HL-60 (cell line): ENCODE measurements around the gene TTK.

ENCODE experiments used
- DNase-seq, 2 experiments: peaks; one replicate each; pipeline ENCODE4 v3.0.0-alpha.2; 2010 to 2020; ENCODE audit warnings: low read depth in 1 of 2, low spot score in 1 of 2
- H3K27ac ChIP-seq: fragments of 250-450 bp; sonication (Bioruptor Pico); replicated peaks from 2 replicates; pipeline ENCODE4 v1.5.1; 2020; ENCODE audit warnings: mild to moderate bottlenecking, moderate library complexity
- H3K27me3 ChIP-seq: fragments of 250-450 bp; sonication (Bioruptor Pico); 2 replicates; pipeline ENCODE4 v1.5.1; 2021; ENCODE audit warnings: mild to moderate bottlenecking, moderate library complexity; ENCODE audit not compliant: insufficient read depth, poor library complexity, severe bottlenecking
- H3K4me3 ChIP-seq: replicated peaks from 2 replicates; pipeline ENCODE4 v1.5.1; 2011; ENCODE audit warnings: mild to moderate bottlenecking, control low read depth, low read length; ENCODE audit not compliant: insufficient read depth
- CTCF ChIP-seq: IDR thresholded peaks from one replicate; pipeline ENCODE4 v1.5.1; 2011; ENCODE audit warnings: low read length, control low read depth, inconsistent platforms; ENCODE audit not compliant: insufficient read depth
- GABPA ChIP-seq: IDR thresholded peaks from 2 replicates; pipeline ENCODE4 v1.6.1; 2012; ENCODE audit warnings: low read depth
- POLR2AphosphoS5 ChIP-seq: IDR thresholded peaks from 2 replicates; pipeline ENCODE4 v1.6.1; 2012; ENCODE audit warnings: low read depth
- REST ChIP-seq: IDR thresholded peaks from 2 replicates; pipeline ENCODE4 v1.6.1; 2012; ENCODE audit warnings: low read depth; ENCODE audit not compliant: insufficient replicate concordance
- SPI1 ChIP-seq: IDR thresholded peaks from 2 replicates; pipeline ENCODE4 v1.6.1; 2012; ENCODE audit warnings: low read depth, mild to moderate bottlenecking, borderline replicate concordance

TTK gene

GRCh38 chr6:79969784-79970183, 34.7 kb upstream of the TTK start:
- TF ChIP-seq SPI1 (no peak), GABPA (no peak), POLR2AphosphoS5 (no peak), REST (no peak), CTCF (no peak)
- Histone ChIP-seq H3K27me3 (no peaks in the 10 kb centered on the region), H3K4me3 (no peak overlapping the region), H3K27ac (no peak overlapping the region)
- no peak for DNase-seq

GRCh38 chr6:79971193-79971592, 33.3 kb upstream of the TTK start:
- TF ChIP-seq GABPA (no peak), SPI1 (no peak), REST (no peak), POLR2AphosphoS5 (no peak), CTCF (no peak)
- no peak overlapping the region for H3K27ac ChIP-seq
- H3K4me3 ChIP-seq = no peak overlapping the region
- DNase-seq = no peak
- H3K27me3 ChIP-seq = no peaks in the 10 kb centered on the region

- no peak overlapping the region for H3K4me3 ChIP-seq
Measured at GRCh38 chr6:79981652-79982051, 22.8 kb upstream of the TTK start.

More at GRCh38 chr6:79981652-79982051, 22.8 kb upstream of the TTK start:
- Histone ChIP-seq H3K27me3 (no peaks in the 10 kb centered on the region), H3K27ac (no peak overlapping the region)
- no peak for DNase-seq
- TF ChIP-seq GABPA (no peak), CTCF (no peak), REST (no peak), POLR2AphosphoS5 (no peak), SPI1 (no peak)
